Measurements from ENCODE around the gene UNC5A.

The UNC5A gene

DNA sequence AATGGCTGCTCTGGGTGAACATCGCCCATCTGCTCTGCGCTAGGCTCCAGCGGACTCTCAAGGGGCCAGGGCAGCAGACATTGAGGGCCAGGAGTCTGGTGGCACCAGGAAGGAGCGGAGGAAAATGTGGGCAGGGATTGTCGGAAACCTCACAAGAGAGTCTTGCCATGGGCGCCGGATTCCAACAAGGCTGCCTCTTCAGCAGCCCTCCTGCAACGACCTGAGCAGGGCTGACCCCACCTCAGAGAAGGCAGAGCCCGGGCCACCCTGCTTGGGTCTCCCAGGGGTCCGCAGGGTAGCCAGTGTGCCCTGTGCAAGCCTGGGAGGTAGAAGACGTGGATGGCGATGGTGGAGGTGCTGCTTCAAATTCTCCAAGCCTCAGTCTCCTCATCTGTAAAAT, 11.4 kb upstream of the UNC5A start:
- no peak overlapping the region for H3K4me3 ChIP-seq (ENCODE audit: low read depth, low read length)
- in situ Hi-C loops (cut with HindIII; ENCODE audit: low sequenced_read_pairs), result no loop called here
- TF ChIP-seq, protein P1, sequence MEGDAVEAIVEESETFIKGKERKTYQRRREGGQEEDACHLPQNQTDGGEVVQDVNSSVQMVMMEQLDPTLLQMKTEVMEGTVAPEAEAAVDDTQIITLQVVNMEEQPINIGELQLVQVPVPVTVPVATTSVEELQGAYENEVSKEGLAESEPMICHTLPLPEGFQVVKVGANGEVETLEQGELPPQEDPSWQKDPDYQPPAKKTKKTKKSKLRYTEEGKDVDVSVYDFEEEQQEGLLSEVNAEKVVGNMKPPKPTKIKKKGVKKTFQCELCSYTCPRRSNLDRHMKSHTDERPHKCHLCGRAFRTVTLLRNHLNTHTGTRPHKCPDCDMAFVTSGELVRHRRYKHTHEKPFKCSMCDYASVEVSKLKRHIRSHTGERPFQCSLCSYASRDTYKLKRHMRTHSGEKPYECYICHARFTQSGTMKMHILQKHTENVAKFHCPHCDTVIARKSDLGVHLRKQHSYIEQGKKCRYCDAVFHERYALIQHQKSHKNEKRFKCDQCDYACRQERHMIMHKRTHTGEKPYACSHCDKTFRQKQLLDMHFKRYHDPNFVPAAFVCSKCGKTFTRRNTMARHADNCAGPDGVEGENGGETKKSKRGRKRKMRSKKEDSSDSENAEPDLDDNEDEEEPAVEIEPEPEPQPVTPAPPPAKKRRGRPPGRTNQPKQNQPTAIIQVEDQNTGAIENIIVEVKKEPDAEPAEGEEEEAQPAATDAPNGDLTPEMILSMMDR (IDR thresholded peaks at IDR 0.05; ENCODE audit: low read depth, low read length), result no peak
- DNase-seq (ENCODE audit: low read depth, low spot score), result no peak

DNA sequence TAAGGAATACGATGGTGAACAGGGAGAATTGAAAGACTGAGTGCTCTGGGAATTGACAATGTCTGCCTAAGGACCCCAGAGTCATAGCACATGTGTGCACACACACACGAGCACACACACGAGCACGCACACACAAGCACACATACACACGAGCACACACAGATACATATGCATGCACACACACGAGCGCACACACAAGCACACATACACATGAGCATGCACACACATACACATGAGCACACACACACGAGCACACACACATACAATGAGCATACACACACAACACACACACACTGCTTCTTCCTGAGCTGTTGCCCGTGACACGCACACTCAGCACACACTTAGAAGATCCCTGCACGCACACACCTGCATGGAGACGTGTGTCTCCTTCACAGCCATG, 10.9 kb upstream of the UNC5A start:
- in situ Hi-C loops (cut with HindIII; ENCODE audit: low sequenced_read_pairs), result no loop called here
- TF ChIP-seq, protein P1 (IDR thresholded peaks at IDR 0.05; ENCODE audit: low read depth, low read length), result no peak
- no peak for DNase-seq (ENCODE audit: low read depth, low spot score)
- no peak overlapping the region for H3K4me3 ChIP-seq (ENCODE audit: low read depth, low read length)

DNA sequence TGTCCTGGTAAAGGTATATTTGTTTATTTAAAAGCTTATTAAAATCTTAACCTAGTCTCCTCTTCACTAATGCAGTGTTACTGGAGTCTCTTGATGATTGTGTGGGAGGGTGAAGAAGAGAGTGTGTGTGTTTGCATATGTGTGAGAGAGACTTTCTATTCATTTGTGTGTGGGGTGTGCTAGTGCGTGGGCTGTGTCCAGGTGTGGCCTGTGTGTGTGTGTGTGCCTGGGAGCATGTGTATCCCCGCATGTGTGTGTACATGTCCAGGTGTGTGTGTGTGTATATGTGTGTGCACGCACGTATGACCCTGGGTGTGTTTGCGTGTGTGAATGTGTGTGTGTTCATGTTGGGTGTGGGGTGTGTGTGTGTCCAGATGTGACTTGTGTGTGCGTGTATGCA, 10.3 kb upstream of the UNC5A start:
- H3K4me3 ChIP-seq (ENCODE audit: low read depth, low read length), result no peak overlapping the region

DNA sequence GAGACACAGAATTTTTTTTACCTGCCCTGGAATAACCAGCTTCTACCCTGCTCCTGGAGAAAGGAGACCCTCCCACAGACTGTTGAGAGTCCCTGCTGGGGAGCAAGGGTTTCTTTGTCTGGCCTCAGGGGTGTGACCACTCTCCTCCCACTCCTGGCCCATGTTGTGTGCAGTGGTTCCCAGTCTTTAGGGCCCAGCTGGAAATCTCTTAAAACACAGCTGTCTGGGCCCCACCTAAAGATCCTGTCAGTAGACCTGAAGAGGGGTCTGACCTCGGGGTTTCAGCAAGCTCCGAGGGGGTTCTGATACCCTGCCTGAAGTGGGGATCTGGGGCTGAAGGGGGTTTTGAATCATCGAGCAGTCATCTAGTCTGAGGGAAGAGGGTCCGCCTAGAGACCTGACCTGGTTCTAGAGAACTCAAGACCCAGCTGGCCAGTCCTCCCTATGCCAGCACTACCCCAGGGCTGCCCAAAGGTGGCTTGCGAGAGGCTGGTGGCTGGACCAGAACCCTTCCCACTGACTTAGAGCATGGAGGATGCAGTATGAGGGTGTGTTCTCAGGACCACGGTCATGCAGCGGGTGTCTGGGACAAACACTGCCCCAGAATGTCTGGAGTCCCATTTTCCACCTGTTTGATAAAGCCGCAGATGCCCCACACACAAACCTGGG, 8.1 kb upstream of the UNC5A start:
- in situ Hi-C loops (cut with HindIII; ENCODE audit: low sequenced_read_pairs), result no loop called here
- H3K4me3 ChIP-seq (ENCODE audit: low read depth, low read length), result no peak overlapping the region
- TF ChIP-seq, protein P1 (IDR thresholded peaks at IDR 0.05; ENCODE audit: low read depth, low read length), result no peak
- no peak for DNase-seq (ENCODE audit: low read depth, low spot score)

More for the DNA sequence above, 10.3 kb upstream of the UNC5A start:
- no peak for DNase-seq (ENCODE audit: low read depth, low spot score)
- in situ Hi-C loops (cut with HindIII; ENCODE audit: low sequenced_read_pairs), result no loop called here
- TF ChIP-seq, protein P1 (IDR thresholded peaks at IDR 0.05; ENCODE audit: low read depth, low read length), result no peak

DNA sequence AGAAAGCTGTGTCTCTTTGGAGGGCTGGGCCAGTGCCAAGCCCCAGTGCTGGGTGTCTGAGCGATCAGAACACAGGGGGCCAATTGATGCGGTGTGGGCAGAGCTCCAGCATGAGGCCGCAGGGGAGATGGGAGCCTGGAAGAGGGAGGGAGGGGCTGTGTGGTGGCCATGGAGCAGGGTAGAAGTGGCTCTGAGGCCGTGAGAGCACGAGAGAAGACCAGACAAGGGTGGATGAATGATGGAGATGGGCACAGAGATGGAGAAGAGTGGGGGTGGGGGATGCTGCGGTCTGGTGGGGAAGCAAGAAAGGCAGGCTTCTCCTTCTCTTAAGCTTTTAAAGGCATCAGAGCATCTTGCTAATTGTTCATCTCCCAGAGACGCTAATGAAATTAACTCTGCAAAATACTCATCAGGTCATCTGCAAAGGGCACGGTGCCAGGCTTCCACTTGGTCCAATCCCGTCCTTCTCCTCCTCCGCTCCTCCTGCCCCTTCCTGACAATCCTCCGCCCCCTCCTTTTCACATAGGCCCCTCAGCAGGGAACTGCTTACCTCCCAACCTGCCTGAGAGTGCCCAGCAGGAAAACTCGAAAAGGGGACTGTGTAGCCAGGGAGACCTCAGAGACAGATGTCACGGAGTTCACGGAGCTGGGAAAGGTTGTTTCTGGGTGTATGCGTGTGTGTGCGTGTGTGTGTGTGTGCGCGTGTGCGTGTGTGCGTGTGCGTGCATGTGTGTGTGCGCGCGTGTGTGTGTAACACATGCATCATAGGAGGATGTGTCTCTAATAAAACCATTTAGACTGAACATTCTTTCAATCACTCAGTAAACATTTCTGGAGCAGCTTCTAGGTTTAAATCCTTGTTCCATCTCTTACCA, 7.1 kb upstream of the UNC5A start:
- no peak for DNase-seq (ENCODE audit: low read depth, low spot score)
- TF ChIP-seq, protein P1 (IDR thresholded peaks at IDR 0.05; ENCODE audit: low read depth, low read length), result no peak
- H3K4me3 ChIP-seq (ENCODE audit: low read depth, low read length), result no peak overlapping the region
- in situ Hi-C loops (cut with HindIII; ENCODE audit: low sequenced_read_pairs), result no loop called here

DNA sequence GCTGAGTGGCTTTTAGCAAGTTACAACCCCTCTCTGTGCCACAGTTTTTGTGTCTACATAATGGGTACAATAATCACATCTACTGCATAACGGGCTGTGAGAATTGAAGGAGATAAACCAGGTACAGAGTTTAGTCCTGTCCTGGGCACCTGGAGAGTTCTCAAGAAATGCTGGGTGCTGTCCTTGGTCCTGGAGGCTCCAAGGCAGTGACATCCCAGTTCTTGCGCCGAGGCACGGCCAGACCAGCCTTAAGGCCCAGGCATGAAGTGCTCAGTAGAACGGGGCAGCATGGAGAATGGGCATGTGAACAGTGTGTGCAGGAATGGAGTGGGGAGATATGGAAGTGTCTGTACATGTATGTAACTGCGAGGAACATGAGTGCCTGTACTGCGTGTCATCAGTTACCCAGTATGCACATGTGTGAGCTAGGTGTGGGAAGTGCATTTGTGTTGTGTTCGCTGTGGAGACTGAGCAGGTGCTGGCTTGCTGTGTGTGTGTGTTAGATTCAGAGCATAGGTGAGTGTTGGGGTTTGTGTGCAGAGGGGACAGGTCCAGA, 6.3 kb upstream of the UNC5A start:
- peak; percentile 31 for DNase-seq (ENCODE audit: low read depth, low spot score)
- H3K4me3 ChIP-seq (ENCODE audit: low read depth, low read length), result no peak overlapping the region
- in situ Hi-C loops (cut with HindIII; ENCODE audit: low sequenced_read_pairs), result no loop called here
- TF ChIP-seq, protein P1 (IDR thresholded peaks at IDR 0.05; ENCODE audit: low read depth, low read length), result no peak

Measured in astrocyte of the spinal cord (primary cell).